HepG2 (cell line): ENCODE results near the gene ABHD1. TPM values are rescaled to one million over a fixed set of nuclear protein-coding genes. Genes with fewer than 3 reads are reported as not detected.

Source experiments
- ATF7 ChIP-seq, 2 experiments: fragments of 450-650 bp in 1 of 2; sonication (generic) in 1 of 2; formaldehyde crosslinking in 1 of 2; IDR thresholded peaks; 2 replicates each; pipeline versions ENCODE4 v1.4.0 to v1.6.1; 2016 to 2020; ENCODE audit warnings: antibody characterized with exemption in 1 of 2, mild to moderate bottlenecking in 1 of 2, missing genetic modification reagents in 1 of 2
- CEBPB ChIP-seq: IDR thresholded peaks from 2 replicates; pipeline ENCODE4 v1.6.1; 2011; ENCODE audit warnings: low read depth, low read length, improper control_type of control experiment, borderline replicate concordance
- GZF1 ChIP-seq: sonication (generic); formaldehyde crosslinking; IDR thresholded peaks from 2 replicates; pipeline ENCODE4 v1.5.1; 2020; ENCODE audit warnings: mild to moderate bottlenecking, missing genetic modification reagents
- IKZF5 ChIP-seq: IDR thresholded peaks from 2 replicates; pipeline ENCODE4 v1.6.1; 2018; ENCODE audit warnings: missing genetic modification reagents, mild to moderate bottlenecking, missing compliant biosample characterization
- IRX3 ChIP-seq: sonication (generic); formaldehyde crosslinking; IDR thresholded peaks from 2 replicates; pipeline ENCODE4 v1.8.1; 2023; ENCODE audit warnings: mild to moderate bottlenecking, low read depth, missing genetic modification reagents, borderline replicate concordance
- MTA1 ChIP-seq: sonication (generic); formaldehyde crosslinking; IDR thresholded peaks from 2 replicates; pipeline ENCODE4 v1.4.0; 2020; ENCODE audit warnings: missing genetic modification reagents, mild to moderate bottlenecking, borderline replicate concordance
- RXRA ChIP-seq: sonication (generic); formaldehyde crosslinking; IDR thresholded peaks from 2 replicates; pipeline ENCODE4 v1.5.1; 2020; ENCODE audit warnings: missing genetic modification reagents
- ZBTB14 ChIP-seq: sonication (generic); formaldehyde crosslinking; IDR thresholded peaks from 2 replicates; pipeline ENCODE4 v1.4.0; 2020; ENCODE audit warnings: missing genetic modification reagents
- ZFAT ChIP-seq: sonication (generic); formaldehyde crosslinking; conservative IDR thresholded peaks from 2 replicates; pipeline ENCODE4 v1.8.1; 2023; ENCODE audit warnings: missing genetic modification reagents, inconsistent platforms
- ZNF275 ChIP-seq: sonication (generic); formaldehyde crosslinking; IDR thresholded peaks from 2 replicates; pipeline ENCODE4 v1.8.0; 2022; ENCODE audit warnings: missing genetic modification reagents, mild to moderate bottlenecking, inconsistent platforms, borderline replicate concordance
- ZNF337 ChIP-seq: sonication (generic); formaldehyde crosslinking; IDR thresholded peaks from 2 replicates; pipeline ENCODE4 v1.5.1; 2020; ENCODE audit warnings: missing genetic modification reagents, low read depth, mild to moderate bottlenecking, borderline replicate concordance
- ZNF562 ChIP-seq: sonication (generic); formaldehyde crosslinking; IDR thresholded peaks from 2 replicates; pipeline ENCODE4 v1.8.0; 2022; ENCODE audit warnings: missing genetic modification reagents, borderline replicate concordance
- ZNF775 ChIP-seq: sonication (generic); formaldehyde crosslinking; IDR thresholded peaks from 2 replicates; pipeline ENCODE4 v1.4.0; 2020; ENCODE audit warnings: missing genetic modification reagents, mild to moderate bottlenecking, moderate library complexity, borderline replicate concordance
- ZNF891 ChIP-seq: sonication (generic); formaldehyde crosslinking; IDR thresholded peaks from 2 replicates; pipeline ENCODE4 v1.5.0; 2020; ENCODE audit warnings: mild to moderate bottlenecking, missing genetic modification reagents
- polyA plus RNA-seq, 8 experiments: library from polyadenylated mRNA; depleted of rRNA in 3 of 8; stranded (reverse) in 7 of 8; unstranded in 1 of 8; fragments of >200 nt; fragmentation: Illumina TruSeq in 4 of 8; extraction: Trizol in 4 of 8; gene quantifications; 2 replicates each; pipeline versions ENCODE4 v1.2.1 to v1.2.3, GENCODE V29; 2011 to 2016; ENCODE audit warnings: low read depth in 4 of 8, missing spikeins in 1 of 8, mixed read lengths in 1 of 8; ENCODE audit not compliant: insufficient read depth in 1 of 8
- total RNA-seq, 5 experiments: library from RNA; depleted of rRNA; stranded (reverse); fragments of >200 nt; fragmentation: Illumina TruSeq; extraction: Trizol; gene quantifications; 2 replicates each; pipeline ENCODE4 v1.2.3, GENCODE V29; 2016; ENCODE audit warnings: low read depth in 1 of 5
- TF ChIP-seq, protein P1 (sequence below): sonication (generic); formaldehyde crosslinking; IDR thresholded peaks from 2 replicates; pipeline ENCODE4 v1.4.0; 2020; ENCODE audit warnings: missing genetic modification reagents
- TF ChIP-seq, protein P2 (sequence below): sonication (generic); formaldehyde crosslinking; IDR thresholded peaks from 2 replicates; pipeline ENCODE4 v1.4.0; 2020; ENCODE audit warnings: missing genetic modification reagents
- TF ChIP-seq, protein P3 (sequence below): sonication (generic); formaldehyde crosslinking; IDR thresholded peaks from 2 replicates; pipeline ENCODE4 v1.8.1; 2023; ENCODE audit warnings: missing genetic modification reagents, mild to moderate bottlenecking, borderline replicate concordance

Gene ABHD1
- total and polyA plus RNA-seq, 2 of the 13 experiments (the other 11 are each of a cell fraction or from before 2014, with no cell fraction given): 0.04 to 0.81 TPM

DNA sequence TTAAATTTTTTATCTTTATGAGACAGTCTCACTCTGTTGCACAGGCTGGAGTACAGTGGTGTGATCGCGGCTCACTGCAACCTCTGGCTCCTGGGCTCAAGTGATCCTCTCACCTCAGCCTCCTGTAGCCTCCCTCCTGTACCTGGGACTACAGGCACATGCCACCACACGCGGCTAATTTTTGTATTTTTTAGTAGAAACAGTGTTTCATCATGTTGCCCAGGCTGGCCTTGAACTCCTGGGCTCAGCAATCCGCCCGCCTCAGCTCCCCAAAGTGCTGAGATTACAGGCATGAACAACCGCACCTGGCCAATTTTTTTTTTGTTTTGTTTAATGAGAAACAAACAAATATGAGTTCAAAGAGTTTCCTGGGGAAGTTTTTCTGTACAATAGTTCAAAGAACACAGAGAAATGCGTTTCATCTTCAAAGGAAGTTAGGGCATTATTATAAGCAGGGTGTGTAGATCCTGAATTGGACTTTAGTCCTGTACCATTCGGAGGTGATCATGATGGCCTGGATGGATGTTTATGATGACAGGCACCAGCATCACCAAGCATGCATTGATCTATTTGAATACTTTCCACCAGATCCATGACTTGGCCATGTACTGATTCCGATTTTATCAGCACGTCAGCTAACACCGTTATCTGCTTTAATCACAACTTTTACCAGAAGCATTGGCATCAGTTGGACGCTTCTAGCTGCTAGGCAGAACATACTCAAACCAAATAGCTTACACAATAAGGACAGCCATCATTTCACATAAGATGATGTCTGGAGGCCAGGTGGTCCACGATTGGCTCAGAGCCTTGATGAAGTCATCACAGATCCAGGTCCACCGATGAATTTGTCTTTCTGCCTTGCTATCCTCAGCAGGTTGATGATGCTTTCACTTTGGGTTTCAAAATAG lies 54.1 kb downstream of the ABHD1 start (continued):
- TF ChIP-seq, protein P1, sequence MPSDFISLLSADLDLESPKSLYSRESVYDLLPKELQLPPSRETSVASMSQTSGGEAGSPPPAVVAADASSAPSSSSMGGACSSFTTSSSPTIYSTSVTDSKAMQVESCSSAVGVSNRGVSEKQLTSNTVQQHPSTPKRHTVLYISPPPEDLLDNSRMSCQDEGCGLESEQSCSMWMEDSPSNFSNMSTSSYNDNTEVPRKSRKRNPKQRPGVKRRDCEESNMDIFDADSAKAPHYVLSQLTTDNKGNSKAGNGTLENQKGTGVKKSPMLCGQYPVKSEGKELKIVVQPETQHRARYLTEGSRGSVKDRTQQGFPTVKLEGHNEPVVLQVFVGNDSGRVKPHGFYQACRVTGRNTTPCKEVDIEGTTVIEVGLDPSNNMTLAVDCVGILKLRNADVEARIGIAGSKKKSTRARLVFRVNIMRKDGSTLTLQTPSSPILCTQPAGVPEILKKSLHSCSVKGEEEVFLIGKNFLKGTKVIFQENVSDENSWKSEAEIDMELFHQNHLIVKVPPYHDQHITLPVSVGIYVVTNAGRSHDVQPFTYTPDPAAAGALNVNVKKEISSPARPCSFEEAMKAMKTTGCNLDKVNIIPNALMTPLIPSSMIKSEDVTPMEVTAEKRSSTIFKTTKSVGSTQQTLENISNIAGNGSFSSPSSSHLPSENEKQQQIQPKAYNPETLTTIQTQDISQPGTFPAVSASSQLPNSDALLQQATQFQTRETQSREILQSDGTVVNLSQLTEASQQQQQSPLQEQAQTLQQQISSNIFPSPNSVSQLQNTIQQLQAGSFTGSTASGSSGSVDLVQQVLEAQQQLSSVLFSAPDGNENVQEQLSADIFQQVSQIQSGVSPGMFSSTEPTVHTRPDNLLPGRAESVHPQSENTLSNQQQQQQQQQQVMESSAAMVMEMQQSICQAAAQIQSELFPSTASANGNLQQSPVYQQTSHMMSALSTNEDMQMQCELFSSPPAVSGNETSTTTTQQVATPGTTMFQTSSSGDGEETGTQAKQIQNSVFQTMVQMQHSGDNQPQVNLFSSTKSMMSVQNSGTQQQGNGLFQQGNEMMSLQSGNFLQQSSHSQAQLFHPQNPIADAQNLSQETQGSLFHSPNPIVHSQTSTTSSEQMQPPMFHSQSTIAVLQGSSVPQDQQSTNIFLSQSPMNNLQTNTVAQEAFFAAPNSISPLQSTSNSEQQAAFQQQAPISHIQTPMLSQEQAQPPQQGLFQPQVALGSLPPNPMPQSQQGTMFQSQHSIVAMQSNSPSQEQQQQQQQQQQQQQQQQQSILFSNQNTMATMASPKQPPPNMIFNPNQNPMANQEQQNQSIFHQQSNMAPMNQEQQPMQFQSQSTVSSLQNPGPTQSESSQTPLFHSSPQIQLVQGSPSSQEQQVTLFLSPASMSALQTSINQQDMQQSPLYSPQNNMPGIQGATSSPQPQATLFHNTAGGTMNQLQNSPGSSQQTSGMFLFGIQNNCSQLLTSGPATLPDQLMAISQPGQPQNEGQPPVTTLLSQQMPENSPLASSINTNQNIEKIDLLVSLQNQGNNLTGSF: no peak; the same call in 1 of the 2 replicates
- TF ChIP-seq ZNF891 (CRISPR knock-in tag) (peak; percentile 49; the same call in 1 of the 2 replicates), ZNF275 (CRISPR knock-in tag) (0 out of 2 replicates have a peak, but pooled peaks have one; percentile 40), MTA1 (CRISPR knock-in tag) (peak; percentile 74; the same call in 1 of the 2 replicates), ZNF337 (CRISPR knock-in tag) (no peak), IKZF5 (peak; percentile 98; the same call in 1 of the 2 replicates), ZNF562 (CRISPR knock-in tag) (no peak), ZBTB14 (CRISPR knock-in tag) (no peak), ATF7 (IDR thresholded peaks at IDR 0.05) (peak; percentile 37), ATF7 (CRISPR knock-in tag; IDR thresholded peaks at IDR 0.05) (peak; percentile 71; the same call in 1 of the 2 replicates), RXRA (peak; percentile 96), ZFAT (CRISPR knock-in tag) (no peak), ZNF775 (0 out of 2 replicates have a peak, but pooled peaks have one; percentile 42), IRX3 (CRISPR knock-in tag) (no peak), GZF1 (CRISPR knock-in tag) (peak; percentile 30; the same call in 1 of the 2 replicates), CEBPB (peak; percentile 86)
- TF ChIP-seq, protein P2, sequence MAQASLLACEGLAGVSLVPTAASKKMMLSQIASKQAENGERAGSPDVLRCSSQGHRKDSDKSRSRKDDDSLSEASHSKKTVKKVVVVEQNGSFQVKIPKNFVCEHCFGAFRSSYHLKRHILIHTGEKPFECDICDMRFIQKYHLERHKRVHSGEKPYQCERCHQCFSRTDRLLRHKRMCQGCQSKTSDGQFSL: no peak
- TF ChIP-seq, protein P3, sequence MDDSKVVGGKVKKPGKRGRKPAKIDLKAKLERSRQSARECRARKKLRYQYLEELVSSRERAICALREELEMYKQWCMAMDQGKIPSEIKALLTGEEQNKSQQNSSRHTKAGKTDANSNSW (CRISPR knock-in tag): no peak
